ENCODE measurements around the gene GPD1L.

GPD1L gene

DNA sequence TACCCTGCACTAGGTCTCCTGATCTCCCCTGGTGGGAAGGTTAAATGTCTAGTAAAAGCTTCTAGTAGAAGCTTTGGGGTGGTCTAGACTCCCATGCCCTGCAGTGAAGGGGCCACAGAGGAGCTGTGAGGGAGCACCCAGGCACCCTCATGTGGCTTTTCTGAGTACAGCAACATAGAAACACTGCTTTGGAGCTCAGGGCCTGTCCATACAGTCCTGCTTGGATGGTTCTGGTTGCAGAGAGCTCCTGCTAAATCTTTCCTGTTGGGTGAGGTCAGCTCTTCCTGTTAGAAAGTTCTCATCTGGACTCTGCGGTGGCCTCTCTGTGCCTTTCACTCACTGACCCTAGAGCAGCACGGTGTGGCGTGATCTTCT lies 47.8 kb downstream of the GPD1L start:
- no peak overlapping the region for H3K27ac ChIP-seq (ENCODE audit: low read length)
- no CpG with 5 or more reads among the region's 3 CpGs for WGBS (ENCODE audit: insufficient coverage, insufficient read length)
- no peaks in the 10 kb centered on the region for H3K27me3 ChIP-seq (ENCODE audit: control insufficient read depth, insufficient read depth, low read length)
- H3K36me3 ChIP-seq (ENCODE audit: control insufficient read depth, insufficient read depth, low read length): no peaks in the 10 kb centered on the region
- no peaks in the 10 kb centered on the region for H3K9me3 ChIP-seq (ENCODE audit: control insufficient read depth, insufficient read depth, low read length)
- no peaks in the 10 kb centered on the region for H3K4me1 ChIP-seq (ENCODE audit: control insufficient read depth, insufficient read depth, low read length)
- no peak overlapping the region for H3K4me3 ChIP-seq (ENCODE audit: low read length)
- DNase-seq (ENCODE audit: low read depth, low spot score): no peak

GRCh38 chr3:32155117-32155516 lies 48.7 kb downstream of the GPD1L start:
- WGBS (ENCODE audit: insufficient coverage, insufficient read length): no CpG with 5 or more reads among the region's 3 CpGs
- H3K4me3 ChIP-seq (ENCODE audit: low read length): no peak overlapping the region
- H3K9me3 ChIP-seq (ENCODE audit: control insufficient read depth, insufficient read depth, low read length): no peaks in the 10 kb centered on the region
- H3K27ac ChIP-seq (ENCODE audit: low read length): no peak overlapping the region
- no peaks in the 10 kb centered on the region for H3K4me1 ChIP-seq (ENCODE audit: control insufficient read depth, insufficient read depth, low read length)
- H3K27me3 ChIP-seq (ENCODE audit: control insufficient read depth, insufficient read depth, low read length): no peaks in the 10 kb centered on the region
- H3K36me3 ChIP-seq (ENCODE audit: control insufficient read depth, insufficient read depth, low read length): no peaks in the 10 kb centered on the region
- no peak for DNase-seq (ENCODE audit: low read depth, low spot score)

- no CpG with 5 or more reads among the region's 7 CpGs for WGBS (ENCODE audit: insufficient coverage, insufficient read length)
- Histone ChIP-seq H3K27ac (ENCODE audit: low read length) (no peak overlapping the region), H3K4me1 (ENCODE audit: control insufficient read depth, insufficient read depth, low read length) (no peaks in the 10 kb centered on the region), H3K9me3 (ENCODE audit: control insufficient read depth, insufficient read depth, low read length) (no peaks in the 10 kb centered on the region), H3K36me3 (ENCODE audit: control insufficient read depth, insufficient read depth, low read length) (no peaks in the 10 kb centered on the region), H3K4me3 (ENCODE audit: low read length) (no peak overlapping the region), H3K27me3 (ENCODE audit: control insufficient read depth, insufficient read depth, low read length) (no peaks in the 10 kb centered on the region)
- DNase-seq (ENCODE audit: low read depth, low spot score): no peak
These were observed 51.3 kb downstream of the GPD1L start for GRCh38 chr3:32157600-32158264.

GRCh38 chr3:32160706-32161214 lies 54.3 kb downstream of the GPD1L start:
- Histone ChIP-seq H3K4me1 (ENCODE audit: control insufficient read depth, insufficient read depth, low read length) (no peaks in the 10 kb centered on the region), H3K27ac (ENCODE audit: low read length) (no peak overlapping the region), H3K27me3 (ENCODE audit: control insufficient read depth, insufficient read depth, low read length) (no peaks in the 10 kb centered on the region), H3K4me3 (ENCODE audit: low read length) (no peak overlapping the region), H3K36me3 (ENCODE audit: control insufficient read depth, insufficient read depth, low read length) (no peaks in the 10 kb centered on the region), H3K9me3 (ENCODE audit: control insufficient read depth, insufficient read depth, low read length) (no peaks in the 10 kb centered on the region)
- no CpG with 5 or more reads among the region's 3 CpGs for WGBS (ENCODE audit: insufficient coverage, insufficient read length)
- DNase-seq (ENCODE audit: low read depth, low spot score): no peak

GRCh38 chr3:32165442-32165841 lies 59.0 kb downstream of the GPD1L start:
- DNase-seq (ENCODE audit: low read depth, low spot score): no peak
- no peaks in the 10 kb centered on the region for H3K4me1 ChIP-seq (ENCODE audit: control insufficient read depth, insufficient read depth, low read length)
- no peaks in the 10 kb centered on the region for H3K9me3 ChIP-seq (ENCODE audit: control insufficient read depth, insufficient read depth, low read length)
- H3K36me3 ChIP-seq (ENCODE audit: control insufficient read depth, insufficient read depth, low read length): no peaks in the 10 kb centered on the region
- H3K27me3 ChIP-seq (ENCODE audit: control insufficient read depth, insufficient read depth, low read length): no peaks in the 10 kb centered on the region
- no CpG with 5 or more reads among the region's 1 CpG for WGBS (ENCODE audit: insufficient coverage, insufficient read length)
- H3K4me3 ChIP-seq (ENCODE audit: low read length): no peak overlapping the region
- no peak overlapping the region for H3K27ac ChIP-seq (ENCODE audit: low read length)

DNA sequence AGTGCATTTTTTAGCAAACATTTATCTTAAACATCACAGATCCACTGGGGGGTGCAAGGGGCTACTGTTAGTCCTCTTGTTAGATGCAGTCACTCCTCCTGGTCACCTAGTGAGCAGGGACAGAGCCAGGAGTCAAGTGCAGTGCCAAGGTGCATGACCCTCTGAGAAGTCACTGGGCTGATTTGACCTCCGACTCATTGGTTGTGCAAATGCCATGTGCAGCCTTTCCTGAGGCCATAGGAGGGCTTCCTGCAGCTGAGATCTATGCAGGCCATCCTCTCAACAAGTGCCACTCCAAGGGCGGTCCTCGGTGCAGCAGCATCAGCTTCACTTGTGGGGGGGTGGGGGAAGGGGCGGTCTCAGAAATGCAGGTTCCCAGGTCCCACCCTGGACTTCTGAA lies 60.2 kb downstream of the GPD1L start:
- no peaks in the 10 kb centered on the region; the same call in 1 of the 2 replicates for H3K9me3 ChIP-seq (ENCODE audit: control insufficient read depth, insufficient read depth, low read length)

DNA sequence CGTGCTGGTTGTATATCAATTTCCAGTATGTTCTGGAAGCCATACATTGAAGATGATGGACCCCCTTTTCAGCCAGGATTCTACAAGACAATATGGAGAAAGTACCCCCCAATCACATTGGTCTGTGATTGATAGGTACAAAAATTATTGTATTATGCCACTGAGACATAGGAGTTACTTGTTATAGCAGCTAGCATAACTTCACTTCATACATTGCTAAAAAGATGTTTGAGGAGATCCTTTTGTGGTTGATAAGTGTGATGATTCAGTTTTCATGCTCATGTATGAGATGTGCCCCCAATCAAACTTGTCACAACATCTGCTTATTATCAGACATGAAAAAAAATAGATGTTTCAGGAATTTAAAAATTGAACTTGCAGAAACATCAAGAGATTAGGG lies 66.0 kb downstream of the GPD1L start:
- H3K9me3 ChIP-seq (ENCODE audit: control insufficient read depth, insufficient read depth, low read length): no peaks in the 10 kb centered on the region; the same call in 1 of the 2 replicates
- no peak for DNase-seq (ENCODE audit: low read depth, low spot score)
- WGBS (ENCODE audit: insufficient coverage, insufficient read length): no CpG with 5 or more reads among the region's 1 CpG
- H3K27ac ChIP-seq (ENCODE audit: low read length): no peak overlapping the region
- no peaks in the 10 kb centered on the region for H3K36me3 ChIP-seq (ENCODE audit: control insufficient read depth, insufficient read depth, low read length)
- H3K4me3 ChIP-seq (ENCODE audit: low read length): no peak overlapping the region
- H3K4me1 ChIP-seq (ENCODE audit: control insufficient read depth, insufficient read depth, low read length): no peaks in the 10 kb centered on the region
- H3K27me3 ChIP-seq (ENCODE audit: control insufficient read depth, insufficient read depth, low read length): no peaks in the 10 kb centered on the region

More for the DNA sequence above, 60.2 kb downstream of the GPD1L start:
- Histone ChIP-seq H3K36me3 (ENCODE audit: control insufficient read depth, insufficient read depth, low read length) (no peaks in the 10 kb centered on the region), H3K27ac (ENCODE audit: low read length) (no peak overlapping the region), H3K27me3 (ENCODE audit: control insufficient read depth, insufficient read depth, low read length) (no peaks in the 10 kb centered on the region), H3K4me1 (ENCODE audit: control insufficient read depth, insufficient read depth, low read length) (no peaks in the 10 kb centered on the region), H3K4me3 (ENCODE audit: low read length) (no peak overlapping the region)
- WGBS (ENCODE audit: insufficient coverage, insufficient read length): no CpG with 5 or more reads among the region's 4 CpGs
- DNase-seq (ENCODE audit: low read depth, low spot score): no peak

DNA sequence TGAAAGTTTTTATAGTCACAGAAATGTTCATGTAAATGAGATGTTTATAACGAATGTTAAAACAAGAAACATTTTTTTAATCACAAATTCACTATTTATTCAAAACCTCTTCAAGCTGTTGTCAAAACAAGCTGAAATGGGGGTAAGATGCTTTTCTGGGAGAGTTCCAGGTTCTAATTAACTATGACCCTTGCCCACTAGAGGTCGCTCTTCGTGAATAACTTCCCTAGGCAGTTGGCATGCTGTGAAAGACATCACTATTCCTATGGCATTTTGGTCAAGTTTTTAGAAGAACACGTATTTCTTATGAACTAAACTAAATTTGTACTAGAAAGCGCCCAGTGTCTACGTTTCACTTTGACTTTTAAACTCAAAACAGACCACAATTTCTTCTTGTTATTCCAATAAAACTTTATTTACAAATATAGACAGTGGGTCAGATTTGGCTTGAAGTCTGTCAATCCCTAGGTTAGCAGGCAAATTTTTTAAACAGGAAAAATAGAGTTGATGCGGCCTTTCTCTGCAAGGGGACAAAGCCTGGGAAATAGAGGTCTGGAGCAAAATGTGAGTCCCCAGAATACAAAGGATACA lies 69.3 kb downstream of the GPD1L start:
- WGBS (ENCODE audit: insufficient coverage, insufficient read length): no CpG with 5 or more reads among the region's 7 CpGs
- no peaks in the 10 kb centered on the region; the same call in 1 of the 2 replicates for H3K9me3 ChIP-seq (ENCODE audit: control insufficient read depth, insufficient read depth, low read length)
- H3K27ac ChIP-seq (ENCODE audit: low read length): no peak overlapping the region
- no peak overlapping the region for H3K4me3 ChIP-seq (ENCODE audit: low read length)
- peak; percentile 45 for DNase-seq (ENCODE audit: low read depth, low spot score)
- H3K36me3 ChIP-seq (ENCODE audit: control insufficient read depth, insufficient read depth, low read length): no peaks in the 10 kb centered on the region
- H3K4me1 ChIP-seq (ENCODE audit: control insufficient read depth, insufficient read depth, low read length): no peaks in the 10 kb centered on the region; the same call in 1 of the 2 replicates
- H3K27me3 ChIP-seq (ENCODE audit: control insufficient read depth, insufficient read depth, low read length): no peaks in the 10 kb centered on the region

- peak; percentile 60 for DNase-seq (ENCODE audit: low read depth, low spot score)
- H3K36me3 ChIP-seq (ENCODE audit: control insufficient read depth, insufficient read depth, low read length): no peaks in the 10 kb centered on the region
- no CpG with 5 or more reads among the region's 9 CpGs for WGBS (ENCODE audit: insufficient coverage, insufficient read length)
- no peaks in the 10 kb centered on the region; the same call in 1 of the 2 replicates for H3K4me1 ChIP-seq (ENCODE audit: control insufficient read depth, insufficient read depth, low read length)
- H3K4me3 ChIP-seq (ENCODE audit: low read length): no peak overlapping the region
- H3K27ac ChIP-seq (ENCODE audit: low read length): no peak overlapping the region
- no peaks in the 10 kb centered on the region for H3K27me3 ChIP-seq (ENCODE audit: control insufficient read depth, insufficient read depth, low read length)
- no peaks in the 10 kb centered on the region for H3K9me3 ChIP-seq (ENCODE audit: control insufficient read depth, insufficient read depth, low read length)
These were observed 70.7 kb downstream of the GPD1L start for GRCh38 chr3:32176989-32177701.

GRCh38 chr3:32177702-32178198 lies 71.3 kb downstream of the GPD1L start:
- no peaks in the 10 kb centered on the region; the same call in 1 of the 2 replicates for H3K4me1 ChIP-seq (ENCODE audit: control insufficient read depth, insufficient read depth, low read length)
- H3K27ac ChIP-seq (ENCODE audit: low read length): no peak overlapping the region
- H3K9me3 ChIP-seq (ENCODE audit: control insufficient read depth, insufficient read depth, low read length): no peaks in the 10 kb centered on the region
- no peaks in the 10 kb centered on the region for H3K27me3 ChIP-seq (ENCODE audit: control insufficient read depth, insufficient read depth, low read length)
- no peaks in the 10 kb centered on the region for H3K36me3 ChIP-seq (ENCODE audit: control insufficient read depth, insufficient read depth, low read length)
- peak; percentile 85 for DNase-seq (ENCODE audit: low read depth, low spot score)
- no peak overlapping the region for H3K4me3 ChIP-seq (ENCODE audit: low read length)
- no CpG with 5 or more reads among the region's 5 CpGs for whole genome bisulfite sequencing (ENCODE audit: insufficient coverage, insufficient read length)
